Tibial nerve (tissue), 3 donors: Measurements from ENCODE around the gene MRPL20.

Experiments
- POLR2A ChIP-seq, 2 donors: fragments of 450-650 bp; IDR thresholded peaks; one replicate each; pipeline ENCODE4 v1.6.1; 2017; ENCODE audit warnings: antibody characterized with exemption in 2 of 2, mild to moderate bottlenecking in 2 of 2, moderate library complexity in 2 of 2
- TF ChIP-seq, protein P1 (sequence below), 5 experiments: fragments of 200-600 bp in 3 of 5; fragments of 450-650 bp in 2 of 5; sonication (generic) in 3 of 5; IDR thresholded peaks; one replicate each; pipeline ENCODE4 v1.5.1; 2016 to 2019; ENCODE audit warnings: antibody characterized with exemption in 5 of 5, mild to moderate bottlenecking in 3 of 5, moderate library complexity in 2 of 5

DNA sequence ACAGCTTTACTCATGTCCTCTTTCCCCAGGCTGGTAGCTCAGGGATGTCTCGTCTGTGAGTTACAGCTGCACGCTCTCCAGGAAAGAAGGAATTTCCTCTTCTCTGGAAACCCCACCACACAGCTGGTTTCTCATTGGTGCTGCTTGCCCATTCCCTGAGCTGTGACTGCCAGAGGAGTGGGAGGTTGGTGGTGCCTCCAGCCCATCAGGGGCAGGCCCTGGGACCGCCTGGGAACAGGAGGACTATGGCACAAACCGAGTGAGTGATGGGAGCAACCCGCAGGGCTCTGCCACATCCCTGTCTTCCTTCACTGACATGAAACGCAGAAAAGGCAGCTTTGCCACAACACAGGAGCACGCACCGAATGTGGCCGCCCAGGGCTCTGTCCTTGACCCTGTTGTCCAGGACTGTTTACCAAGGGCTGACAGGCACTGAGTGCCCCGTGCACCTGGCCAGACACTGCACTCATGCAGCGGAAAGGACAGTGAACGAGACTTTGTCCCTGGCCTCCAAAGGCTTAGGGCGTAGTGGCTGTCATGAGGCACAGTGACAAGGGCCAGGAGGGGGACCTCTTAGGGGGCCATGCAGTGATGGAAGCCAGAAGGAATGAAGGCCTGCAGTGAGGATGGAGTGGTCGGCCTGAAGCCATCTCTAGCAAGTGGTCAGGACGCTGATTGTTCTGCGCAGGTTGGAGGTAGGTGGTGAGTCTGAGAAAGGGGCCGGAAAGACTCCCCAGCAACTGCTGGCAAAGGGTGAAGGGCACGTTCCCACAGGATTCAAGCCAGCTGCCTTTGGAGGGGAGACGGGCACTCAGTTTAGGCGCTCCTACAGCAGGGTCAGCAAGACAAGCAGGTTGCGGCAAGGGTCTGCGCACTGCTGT is 6.3 kb downstream of the MRPL20 start:
- TF ChIP-seq, protein P1, sequence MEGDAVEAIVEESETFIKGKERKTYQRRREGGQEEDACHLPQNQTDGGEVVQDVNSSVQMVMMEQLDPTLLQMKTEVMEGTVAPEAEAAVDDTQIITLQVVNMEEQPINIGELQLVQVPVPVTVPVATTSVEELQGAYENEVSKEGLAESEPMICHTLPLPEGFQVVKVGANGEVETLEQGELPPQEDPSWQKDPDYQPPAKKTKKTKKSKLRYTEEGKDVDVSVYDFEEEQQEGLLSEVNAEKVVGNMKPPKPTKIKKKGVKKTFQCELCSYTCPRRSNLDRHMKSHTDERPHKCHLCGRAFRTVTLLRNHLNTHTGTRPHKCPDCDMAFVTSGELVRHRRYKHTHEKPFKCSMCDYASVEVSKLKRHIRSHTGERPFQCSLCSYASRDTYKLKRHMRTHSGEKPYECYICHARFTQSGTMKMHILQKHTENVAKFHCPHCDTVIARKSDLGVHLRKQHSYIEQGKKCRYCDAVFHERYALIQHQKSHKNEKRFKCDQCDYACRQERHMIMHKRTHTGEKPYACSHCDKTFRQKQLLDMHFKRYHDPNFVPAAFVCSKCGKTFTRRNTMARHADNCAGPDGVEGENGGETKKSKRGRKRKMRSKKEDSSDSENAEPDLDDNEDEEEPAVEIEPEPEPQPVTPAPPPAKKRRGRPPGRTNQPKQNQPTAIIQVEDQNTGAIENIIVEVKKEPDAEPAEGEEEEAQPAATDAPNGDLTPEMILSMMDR (IDR thresholded peaks at IDR 0.05) = no peak
- no peak for TF ChIP-seq POLR2A (IDR thresholded peaks at IDR 0.05)
